22Rv1 (cell line): ENCODE data around the gene EFHC1.

Experiments used
- H3K27ac ChIP-seq: fragments of 450-650 bp; 2 replicates; pipeline ENCODE4 v1.5.1; 2017
- CTCF ChIP-seq: fragments of 450-650 bp; IDR thresholded peaks from 2 replicates; pipeline ENCODE4 v1.5.1; 2017; ENCODE audit warnings: mild to moderate bottlenecking
- ZFX ChIP-seq: fragments of 450-650 bp; IDR thresholded peaks from 2 replicates; pipeline ENCODE4 v1.6.1; 2017; ENCODE audit warnings: antibody characterized with exemption, borderline replicate concordance

EFHC1 gene

GRCh38 chr6:52513896-52514295, 93.8 kb downstream of the EFHC1 start:
- TF ChIP-seq CTCF (no peak), ZFX (no peak)
- H3K27ac ChIP-seq: no peak overlapping the region

- TF ChIP-seq CTCF (no peak), ZFX (no peak)
- no peak overlapping the region for H3K27ac ChIP-seq
Measured at GRCh38 chr6:52514514-52514913, 94.4 kb downstream of the EFHC1 start.

- no peak for TF ChIP-seq ZFX
- no peak for TF ChIP-seq CTCF
- no peak overlapping the region for H3K27ac ChIP-seq
Measured at GRCh38 chr6:52515219-52515960, 95.2 kb downstream of the EFHC1 start.

GRCh38 chr6:52516269-52516668, 96.1 kb downstream of the EFHC1 start:
- no peak for TF ChIP-seq ZFX
- no peak for TF ChIP-seq CTCF
- H3K27ac ChIP-seq: no peak overlapping the region

GRCh38 chr6:52516943-52517342, 96.8 kb downstream of the EFHC1 start:
- no peak for TF ChIP-seq ZFX
- TF ChIP-seq CTCF: no peak
- H3K27ac ChIP-seq: no peak overlapping the region

- TF ChIP-seq CTCF (no peak), ZFX (no peak)
- no peak overlapping the region for H3K27ac ChIP-seq
Measured at GRCh38 chr6:52517502-52518278, 97.5 kb downstream of the EFHC1 start.
